HCT116 (cell line): ENCODE data around the gene RASGEF1B. TPM values are rescaled to one million over a fixed set of nuclear protein-coding genes. Genes with fewer than 3 reads are reported as not detected.

Experiments used
- ATAC-seq: fragments of 200-7000 bp; cut with Tn5 transposase; 2 replicates; pipeline ENCODE4 v1.9.1; 2020; ENCODE audit warnings: mild to moderate bottlenecking, moderate library complexity
- BruUV-seq: library from RNA; stranded (reverse); fragments of 400-500 nt; replicated peaks from 2 replicates; lab custom pipeline; 2021; lab: Mats Ljungman, UMichigan
- CTCF ChIA-PET: fragments of 300-600 bp; sonication (Branson Sonifier 250); formaldehyde crosslinking; loops from one replicate; lab custom pipeline; 2021; ENCODE audit warnings: antibody characterized with exemption; lab: Charles Lee
- POLR2A ChIA-PET: fragments of 300-600, 350-600 bp; sonication (Branson Sonifier 250); formaldehyde crosslinking; loops from one replicate; lab custom pipeline; 2021; ENCODE audit warnings: antibody characterized with exemption; lab: Charles Lee
- RAD21 ChIA-PET, 2 experiments: fragments of 300-600 bp; sonication (Branson Sonifier 250); formaldehyde crosslinking; loops; one replicate each; lab custom pipeline; 2023; ENCODE audit warnings: low total read pairs in 2 of 2; ENCODE audit not compliant: uncharacterized antibody in 2 of 2, unreplicated experiment in 2 of 2, low non-redundant PET in 1 of 2; lab: Charles Lee
- DNase-seq: peaks from one replicate; pipeline ENCODE4 v3.0.0-alpha.2; 2010; ENCODE audit warnings: low read depth, low spot score
- H2AFZ ChIP-seq: fragments of 200-600 bp; shearing (Covaris generic), sonication (generic); 2 replicates; pipeline ENCODE4 v1.6.1; 2017; ENCODE audit warnings: low read depth, mixed run types, mixed read lengths, antibody characterized with exemption, low read length; ENCODE audit not compliant: poor library complexity, severe bottlenecking
- H3K27ac ChIP-seq: 2 replicates; pipeline ENCODE4 v1.5.1; 2012; ENCODE audit warnings: low read depth, low read length
- H3K27me3 ChIP-seq: fragments of 200-600 bp; sonication (generic); 2 replicates; pipeline ENCODE4 v1.6.1; 2016; ENCODE audit warnings: mixed run types, low read length, mixed read lengths; ENCODE audit not compliant: insufficient read depth
- H3K36me3 ChIP-seq, 2 experiments: fragments of 200-500 bp in 1 of 2; fragments of 200-600 bp in 1 of 2; sonication (Bioruptor generic) in 1 of 2; sonication (generic) in 1 of 2; 2 replicates each; pipeline versions ENCODE4 v1.5.1 to v1.6.1; 2014 to 2016; ENCODE audit warnings: low read length in 2 of 2, inconsistent platforms in 1 of 2, mixed read lengths in 1 of 2, mixed run types in 1 of 2; ENCODE audit not compliant: insufficient read depth in 2 of 2, control insufficient read depth in 1 of 2
- H3K4me1 ChIP-seq, 2 experiments: fragments of 200-600 bp in 1 of 2; sonication (generic) in 1 of 2; 2 replicates each; pipeline versions ENCODE4 v1.5.1 to v1.6.1; 2012 to 2017; ENCODE audit warnings: low read length in 2 of 2, inconsistent platforms in 1 of 2, mild to moderate bottlenecking in 1 of 2, mixed read lengths in 1 of 2, mixed run types in 1 of 2, moderate library complexity in 1 of 2; ENCODE audit not compliant: insufficient read depth in 2 of 2, control insufficient read depth in 1 of 2
- H3K4me2 ChIP-seq: fragments of 200-600 bp; sonication (generic); 2 replicates; pipeline ENCODE4 v1.6.1; 2017; ENCODE audit warnings: mixed run types, low read length, mixed read lengths
- H3K4me3 ChIP-seq, 2 experiments: fragments of 200-600 bp in 1 of 2; sonication (generic) in 1 of 2; replicated peaks in 1 of 2; 2 replicates each; pipeline ENCODE4 v1.5.1; 2011 to 2016; ENCODE audit warnings: low read length in 2 of 2, control low read depth in 1 of 2, low read depth in 1 of 2, mild to moderate bottlenecking in 1 of 2, mixed read lengths in 1 of 2, mixed run types in 1 of 2
- H3K79me2 ChIP-seq: fragments of 200-600 bp; sonication (generic); 2 replicates; pipeline ENCODE4 v1.6.1; 2017; ENCODE audit warnings: mild to moderate bottlenecking, mixed run types, low read length, moderate library complexity, mixed read lengths; ENCODE audit not compliant: insufficient read depth
- H3K9ac ChIP-seq: fragments of 200-600 bp; sonication (generic); 2 replicates; pipeline ENCODE4 v1.6.1; 2016; ENCODE audit warnings: low read length, mixed read lengths
- H3K9me2 ChIP-seq: fragments of 200-600 bp; sonication (generic), shearing (Covaris generic); 2 replicates; pipeline ENCODE4 v1.6.1; 2017; ENCODE audit warnings: mixed run types, mild to moderate bottlenecking, moderate library complexity; ENCODE audit not compliant: insufficient read depth
- H3K9me3 ChIP-seq, 2 experiments: fragments of 200-500 bp in 1 of 2; fragments of 200-600 bp in 1 of 2; sonication (Bioruptor generic) in 1 of 2; sonication (generic) in 1 of 2; 2 replicates each; pipeline ENCODE4 v1.6.1; 2014 to 2017; ENCODE audit warnings: low read length in 2 of 2, mixed read lengths in 2 of 2, inconsistent platforms in 1 of 2, low read depth in 1 of 2, mild to moderate bottlenecking in 1 of 2, mixed run types in 1 of 2, moderate library complexity in 1 of 2; ENCODE audit not compliant: control insufficient read depth in 1 of 2, insufficient read depth in 1 of 2
- H4K20me1 ChIP-seq: fragments of 200-600 bp; sonication (generic), shearing (Covaris generic); 2 replicates; pipeline ENCODE4 v1.6.1; 2017; ENCODE audit warnings: mixed run types, mild to moderate bottlenecking, moderate library complexity; ENCODE audit not compliant: insufficient read depth
- CBX3 ChIP-seq: IDR thresholded peaks from 2 replicates; pipeline ENCODE4 v1.6.1; 2012; ENCODE audit warnings: low read depth
- EGR1 ChIP-seq: IDR thresholded peaks from 2 replicates; pipeline ENCODE4 v1.6.1; 2012; ENCODE audit warnings: low read depth
- ELF1 ChIP-seq: IDR thresholded peaks from 2 replicates; pipeline ENCODE4 v1.6.1; 2012; ENCODE audit warnings: low read depth, borderline replicate concordance
- EZH2 ChIP-seq: fragments of 200-600 bp; sonication (generic); IDR thresholded peaks from 2 replicates; pipeline ENCODE4 v1.6.1; 2017; ENCODE audit warnings: antibody characterized with exemption, mixed run types
- FOSL1 ChIP-seq: IDR thresholded peaks from 2 replicates; pipeline ENCODE4 v1.6.1; 2012; ENCODE audit warnings: low read depth
- JUND ChIP-seq: IDR thresholded peaks from 2 replicates; pipeline ENCODE4 v1.6.1; 2012
- POLR2AphosphoS5 ChIP-seq: IDR thresholded peaks from 2 replicates; pipeline ENCODE4 v1.6.1; 2011; ENCODE audit warnings: mild to moderate bottlenecking, low read depth, low read length, moderate library complexity
- RAD21 ChIP-seq: IDR thresholded peaks from 2 replicates; pipeline ENCODE4 v1.6.1; 2012; ENCODE audit warnings: low read depth, mild to moderate bottlenecking
- SP1 ChIP-seq: IDR thresholded peaks from 2 replicates; pipeline ENCODE4 v1.6.1; 2012; ENCODE audit warnings: low read depth
- SRF ChIP-seq: IDR thresholded peaks from 2 replicates; pipeline ENCODE4 v1.6.1; 2012; ENCODE audit warnings: low read depth
- intact Hi-C: fragments of 100-400 bp; cut with micrococcal nuclease; formaldehyde crosslinking; loops from 2 replicates; pipeline ENCODE4 v1.10.0; 2022
- total RNA-seq: library from RNA; stranded (reverse); gene quantifications from one replicate; pipeline ENCODE4 v1.2.1, GENCODE V29; 2021; ENCODE audit not compliant: unreplicated experiment
- TF ChIP-seq, protein P1 (sequence below), 3 experiments: fragments of 200-600 bp in 1 of 3; sonication (generic) in 1 of 3; IDR thresholded peaks in 2 of 3; conservative IDR thresholded peaks in 1 of 3; 2 replicates each; pipeline ENCODE4 v1.5.1; 2012 to 2017; ENCODE audit warnings: low read depth in 2 of 3, low read length in 2 of 3, antibody characterized with exemption in 1 of 3, borderline replicate concordance in 1 of 3, control low read depth in 1 of 3, mild to moderate bottlenecking in 1 of 3, mixed read lengths in 1 of 3, mixed run types in 1 of 3, moderate library complexity in 1 of 3; ENCODE audit not compliant: insufficient read depth in 1 of 3
- TF ChIP-seq, protein P2 (sequence below): IDR thresholded peaks from 2 replicates; pipeline ENCODE4 v1.6.1; 2011; ENCODE audit warnings: mild to moderate bottlenecking, low read length, moderate library complexity; ENCODE audit not compliant: insufficient replicate concordance; ENCODE audit errors: extremely low read depth
- TF ChIP-seq, protein P3 (sequence below): IDR thresholded peaks from 2 replicates; pipeline ENCODE4 v1.6.1; 2012

Gene RASGEF1B
- total RNA-seq, 1 experiment from 2014 or later, result 0.25 TPM

DNA sequence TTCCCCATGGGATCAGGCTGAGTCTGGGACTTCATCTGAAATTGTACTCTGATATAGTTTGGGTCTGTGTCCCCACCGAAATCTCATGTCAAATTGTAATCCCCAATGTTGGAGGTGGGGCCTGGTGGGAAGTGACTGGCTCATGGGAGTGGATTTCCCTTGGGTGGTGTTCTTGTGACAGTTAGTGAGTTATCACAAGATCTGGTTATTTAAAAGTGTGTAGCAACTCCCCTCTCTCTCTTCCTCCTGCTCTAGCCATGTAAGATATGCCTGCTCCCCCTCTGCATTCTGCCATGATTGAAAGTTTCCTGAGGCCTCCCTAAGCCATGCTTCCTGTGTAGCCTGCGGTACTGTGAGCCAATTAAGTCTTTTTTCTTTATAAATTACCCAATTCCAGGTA, 61.0 kb downstream of the RASGEF1B start:
- H2AFZ ChIP-seq, result no peak overlapping the region
- ChIA-PET CTCF (no interaction called here), POLR2A (no interaction called here), RAD21 (no interaction called here)
- H3K9me2 ChIP-seq, result no peaks in the 10 kb centered on the region
- intact Hi-C loops, result no loop called here
- H3K4me3 ChIP-seq, result no peak overlapping the region
- H3K9ac ChIP-seq, result no peak overlapping the region
- no peak for DNase-seq
- TF ChIP-seq ELF1 (no peak), POLR2AphosphoS5 (no peak), EGR1 (no peak), CBX3 (no peak), SP1 (no peak), FOSL1 (no peak), JUND (no peak), SRF (no peak), RAD21 (no peak), EZH2 (no peak)
- TF ChIP-seq, protein P1, sequence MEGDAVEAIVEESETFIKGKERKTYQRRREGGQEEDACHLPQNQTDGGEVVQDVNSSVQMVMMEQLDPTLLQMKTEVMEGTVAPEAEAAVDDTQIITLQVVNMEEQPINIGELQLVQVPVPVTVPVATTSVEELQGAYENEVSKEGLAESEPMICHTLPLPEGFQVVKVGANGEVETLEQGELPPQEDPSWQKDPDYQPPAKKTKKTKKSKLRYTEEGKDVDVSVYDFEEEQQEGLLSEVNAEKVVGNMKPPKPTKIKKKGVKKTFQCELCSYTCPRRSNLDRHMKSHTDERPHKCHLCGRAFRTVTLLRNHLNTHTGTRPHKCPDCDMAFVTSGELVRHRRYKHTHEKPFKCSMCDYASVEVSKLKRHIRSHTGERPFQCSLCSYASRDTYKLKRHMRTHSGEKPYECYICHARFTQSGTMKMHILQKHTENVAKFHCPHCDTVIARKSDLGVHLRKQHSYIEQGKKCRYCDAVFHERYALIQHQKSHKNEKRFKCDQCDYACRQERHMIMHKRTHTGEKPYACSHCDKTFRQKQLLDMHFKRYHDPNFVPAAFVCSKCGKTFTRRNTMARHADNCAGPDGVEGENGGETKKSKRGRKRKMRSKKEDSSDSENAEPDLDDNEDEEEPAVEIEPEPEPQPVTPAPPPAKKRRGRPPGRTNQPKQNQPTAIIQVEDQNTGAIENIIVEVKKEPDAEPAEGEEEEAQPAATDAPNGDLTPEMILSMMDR (IDR thresholded peaks at IDR 0.05 in 2 of 3, conservative IDR thresholded peaks at IDR 0.05 in 1 of 3; ENCODE audit: borderline replicate concordance in 1 of 3, insufficient read depth in 1 of 3, low read depth in 2 of 3, low read length in 2 of 3), result no peak
- TF ChIP-seq, protein P2, sequence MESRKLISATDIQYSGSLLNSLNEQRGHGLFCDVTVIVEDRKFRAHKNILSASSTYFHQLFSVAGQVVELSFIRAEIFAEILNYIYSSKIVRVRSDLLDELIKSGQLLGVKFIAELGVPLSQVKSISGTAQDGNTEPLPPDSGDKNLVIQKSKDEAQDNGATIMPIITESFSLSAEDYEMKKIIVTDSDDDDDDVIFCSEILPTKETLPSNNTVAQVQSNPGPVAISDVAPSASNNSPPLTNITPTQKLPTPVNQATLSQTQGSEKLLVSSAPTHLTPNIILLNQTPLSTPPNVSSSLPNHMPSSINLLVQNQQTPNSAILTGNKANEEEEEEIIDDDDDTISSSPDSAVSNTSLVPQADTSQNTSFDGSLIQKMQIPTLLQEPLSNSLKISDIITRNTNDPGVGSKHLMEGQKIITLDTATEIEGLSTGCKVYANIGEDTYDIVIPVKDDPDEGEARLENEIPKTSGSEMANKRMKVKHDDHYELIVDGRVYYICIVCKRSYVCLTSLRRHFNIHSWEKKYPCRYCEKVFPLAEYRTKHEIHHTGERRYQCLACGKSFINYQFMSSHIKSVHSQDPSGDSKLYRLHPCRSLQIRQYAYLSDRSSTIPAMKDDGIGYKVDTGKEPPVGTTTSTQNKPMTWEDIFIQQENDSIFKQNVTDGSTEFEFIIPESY, result no peak
- TF ChIP-seq, protein P3, sequence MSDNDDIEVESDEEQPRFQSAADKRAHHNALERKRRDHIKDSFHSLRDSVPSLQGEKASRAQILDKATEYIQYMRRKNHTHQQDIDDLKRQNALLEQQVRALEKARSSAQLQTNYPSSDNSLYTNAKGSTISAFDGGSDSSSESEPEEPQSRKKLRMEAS, result no peak
- peaks cover 17% of the 10 kb centered on the region for H3K27me3 ChIP-seq
- H3K36me3 ChIP-seq, result no peaks in the 10 kb centered on the region
- no peak for ATAC-seq
- H3K9me3 ChIP-seq, result no peaks in the 10 kb centered on the region
- no peak overlapping the region for H3K27ac ChIP-seq
- H4K20me1 ChIP-seq, result no peaks in the 10 kb centered on the region
- H3K4me2 ChIP-seq, result no peak overlapping the region
- no peaks in the 10 kb centered on the region for H3K79me2 ChIP-seq
- H3K4me1 ChIP-seq, result no peaks in the 10 kb centered on the region
- no TSS peak for BruUV-seq
